Dermis microvascular lymphatic vessel endothelial cell (primary cell): ENCODE data around the gene ACTR5. TPM values are rescaled to one million over a fixed set of nuclear protein-coding genes. Genes with fewer than 3 reads are reported as not detected.

Experiments
- DNase-seq, 2 donors: peaks; one replicate each; pipeline versions ENCODE4 v3.0.0 to v3.0.0-alpha.2; 2010; ENCODE audit warnings: low read depth in 2 of 2
- total RNA-seq: library from RNA; depleted of rRNA; stranded (reverse); fragments of >200 nt; gene quantifications from 2 replicates; pipeline ENCODE4 v1.2.1, GENCODE V29; 2014

The ACTR5 gene
- total RNA-seq, result 6.9 and 7.3 TPM in 2 replicates

GRCh38 chr20:38748097-38748860 lies at the start of gene ACTR5:
Gene ACTR5, plus strand, starts transcription at chr20:38748460. Its CDS starts 19 bp downstream, at chr20:38748479.
- peak; percentile 67 to 89 for DNase-seq

GRCh38 chr20:38698541-38698940 lies 49.7 kb upstream of the ACTR5 start:
- DNase-seq, result no peak

GRCh38 chr20:38700141-38700540 lies 48.1 kb upstream of the ACTR5 start:
- DNase-seq, result no peak

GRCh38 chr20:38700926-38701325 lies 47.3 kb upstream of the ACTR5 start:
- no peak for DNase-seq

- no peak for DNase-seq
Measured at GRCh38 chr20:38703526-38703925, 44.7 kb upstream of the ACTR5 start.

- no peak for DNase-seq
Measured at GRCh38 chr20:38704136-38704535, 44.1 kb upstream of the ACTR5 start.

- no peak for DNase-seq
Measured at GRCh38 chr20:38706509-38706908, 41.8 kb upstream of the ACTR5 start.

GRCh38 chr20:38714308-38714707 lies 34.0 kb upstream of the ACTR5 start:
- no peak for DNase-seq

- DNase-seq, result no peak
Measured at GRCh38 chr20:38715646-38716045, 32.6 kb upstream of the ACTR5 start.

- DNase-seq, result no peak
Measured at GRCh38 chr20:38722683-38723016, 25.6 kb upstream of the ACTR5 start.

- DNase-seq, result no peak
Measured at GRCh38 chr20:38723017-38723847, 25.0 kb upstream of the ACTR5 start.

GRCh38 chr20:38723848-38724625 lies 24.2 kb upstream of the ACTR5 start, which contains the start of gene SLC32A1:
Gene SLC32A1, plus strand, starts transcription at chr20:38724486. Its CDS starts 239 bp downstream, at chr20:38724725.
- DNase-seq, result no peak

GRCh38 chr20:38724626-38725147 lies 23.6 kb upstream of the ACTR5 start:
- DNase-seq, result no peak

GRCh38 chr20:38725148-38725901 lies 22.9 kb upstream of the ACTR5 start:
- no peak for DNase-seq

GRCh38 chr20:38725931-38726803 lies 22.1 kb upstream of the ACTR5 start:
- peak in 1 of 2 donors; percentile 67 for DNase-seq

- DNase-seq, result peak in 1 of 2 donors; percentile 54
Measured at GRCh38 chr20:38726804-38727606, 21.3 kb upstream of the ACTR5 start.

GRCh38 chr20:38727607-38728190 lies 20.6 kb upstream of the ACTR5 start:
- DNase-seq, result peak in 1 of 2 donors; percentile 13

GRCh38 chr20:38728191-38728781 lies 20.0 kb upstream of the ACTR5 start:
- DNase-seq, result no peak
